H1 (cell line): Measurements from ENCODE around the gene HMCN1. TPM values are rescaled to one million over a fixed set of nuclear protein-coding genes. Genes with fewer than 3 reads are reported as not detected.

Source experiments
- CTCF ChIP-seq, 3 experiments: IDR thresholded peaks; 1 replicate in 2 of 3; 2 replicates in 1 of 3; pipeline versions ENCODE4 v1.5.1 to v1.6.1; 2011; ENCODE audit warnings: low read length in 3 of 3, mild to moderate bottlenecking in 3 of 3, inconsistent platforms in 2 of 3, low read depth in 1 of 3, moderate library complexity in 1 of 3; ENCODE audit not compliant: insufficient read depth in 1 of 3; ENCODE audit errors: control extremely low read depth in 1 of 3
- polyA plus RNA-seq, 7 experiments: library from polyadenylated mRNA; depleted of rRNA in 3 of 7; stranded (reverse) in 5 of 7; unstranded in 2 of 7; fragments of >200 nt in 5 of 7; fragments of 200-250 nt in 2 of 7; gene quantifications; 1 replicate in 5 of 7; 2 replicates in 1 of 7; 4 replicates in 1 of 7; pipeline versions ENCODE4 v1.2.1 to v1.2.3, GENCODE V29; 2011 to 2013; ENCODE audit warnings: missing spikeins in 2 of 7, mixed read lengths in 2 of 7
- total RNA-seq: library from RNA; stranded (reverse); fragmentation: NEBNext Ultra II Directional; extraction: Animal tissue kit (Norgen Biotek cat#: 25700); gene quantifications from 2 replicates; pipeline ENCODE4 v1.2.1, GENCODE V29; 2021

The HMCN1 gene
- total and polyA plus RNA-seq, 2 of the 8 experiments (the other 6 are each of a cell fraction or from before 2014, with no cell fraction given) = 13.8 to 14.6 TPM

DNA sequence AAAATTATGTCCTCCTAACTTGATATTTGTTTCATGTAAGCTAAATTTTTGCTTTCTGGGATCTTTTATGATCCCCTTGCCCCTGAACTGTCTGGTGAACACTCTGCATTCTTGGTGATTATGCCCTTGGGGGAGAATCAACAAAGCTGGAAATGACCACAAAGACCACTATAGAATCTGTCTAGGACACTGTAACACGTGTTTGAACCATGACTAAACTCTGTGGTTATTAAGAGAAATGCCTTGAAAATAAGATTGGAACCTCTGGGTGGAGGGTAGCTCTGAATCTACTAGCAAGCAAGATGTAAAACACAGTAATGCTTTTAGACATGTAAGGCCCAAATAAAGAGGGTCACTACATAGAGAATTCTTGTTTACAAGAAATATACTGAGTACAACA is 237.5 kb downstream of the HMCN1 start (continued):
- no peak for TF ChIP-seq CTCF (IDR thresholded peaks at IDR 0.05; ENCODE audit: control extremely low read depth in 1 of 3, insufficient read depth in 1 of 3, low read depth in 1 of 3, low read length in 3 of 3)
- TF ChIP-seq, all 59 proteins: peak for 0
